ENCODE results near the gene ARPC1B.
"Not testable (repeated sequence)": the region's sequence is repeated elsewhere in the genome, so short reads cannot be mapped to it uniquely, and the experiment has no call there.

The ARPC1B gene

DNA sequence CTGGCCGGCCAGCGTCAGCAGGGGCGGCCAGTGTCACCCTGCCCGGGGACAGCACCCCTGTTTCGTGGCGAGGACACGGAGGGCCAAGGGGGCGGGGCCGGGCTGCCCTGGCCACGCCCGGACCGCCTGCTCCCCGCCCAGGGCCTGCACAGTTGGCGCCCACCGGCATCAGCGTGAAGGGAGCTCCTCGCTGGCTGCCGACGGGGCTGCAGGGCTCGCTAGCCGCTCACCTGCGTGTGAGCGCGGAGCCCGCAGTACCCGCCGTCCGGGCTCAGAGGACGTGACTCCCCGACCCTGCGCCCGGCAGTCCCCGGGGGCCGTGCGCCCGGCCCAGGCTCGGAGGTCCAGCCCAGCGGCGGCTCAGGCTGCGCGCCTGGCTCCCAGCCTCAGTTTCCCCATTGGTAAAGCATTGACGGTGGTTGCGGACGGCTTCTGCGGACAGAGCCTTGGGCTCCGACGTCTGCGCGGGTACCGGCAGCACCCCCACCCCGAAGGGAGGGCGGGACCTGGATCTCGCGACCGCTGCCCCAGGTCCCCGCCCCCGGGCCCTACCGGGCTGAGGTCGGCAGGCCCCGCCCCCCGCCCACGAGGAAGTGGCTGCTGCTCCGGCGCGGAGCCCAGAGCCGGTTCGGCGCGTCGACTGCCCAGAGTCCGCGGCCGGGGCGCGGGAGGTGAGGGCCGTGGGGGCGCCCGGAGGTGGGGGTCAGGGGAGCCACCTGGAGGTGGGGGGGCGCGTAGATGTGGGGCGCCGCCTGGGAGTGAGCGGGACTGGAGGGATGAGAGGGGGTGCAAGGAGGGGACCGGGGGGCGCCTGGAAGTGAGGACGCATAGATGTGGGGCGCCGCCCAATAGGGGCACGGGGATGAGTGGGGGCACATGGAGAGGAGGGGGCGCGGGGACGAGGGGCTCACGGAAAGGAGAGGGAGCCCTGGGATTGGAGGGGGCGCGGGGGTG is at the start of gene ARPC1B:
TSS of gene ARPC1B (plus strand) at position 620 of the 954 bp plus-strand sequence. CDS start 10,985 bp downstream, outside the sequence.
- peak; percentile 85 to 97 (median 94) for DNase-seq

- peak in 1 of 3 donors; percentile 5 for DNase-seq
Observed at GRCh38 chr7:99325001-99325493, 49.5 kb upstream of the ARPC1B start.

- peak; percentile 95 to 98 (median 98) for DNase-seq
Observed at GRCh38 chr7:99325592-99326407, 48.7 kb upstream of the ARPC1B start, which contains the start of gene ARPC1A. Gene ARPC1A (plus strand): TSS chr7:99325898. CDS start chr7:99333354, 7,456 bp downstream.

DNA sequence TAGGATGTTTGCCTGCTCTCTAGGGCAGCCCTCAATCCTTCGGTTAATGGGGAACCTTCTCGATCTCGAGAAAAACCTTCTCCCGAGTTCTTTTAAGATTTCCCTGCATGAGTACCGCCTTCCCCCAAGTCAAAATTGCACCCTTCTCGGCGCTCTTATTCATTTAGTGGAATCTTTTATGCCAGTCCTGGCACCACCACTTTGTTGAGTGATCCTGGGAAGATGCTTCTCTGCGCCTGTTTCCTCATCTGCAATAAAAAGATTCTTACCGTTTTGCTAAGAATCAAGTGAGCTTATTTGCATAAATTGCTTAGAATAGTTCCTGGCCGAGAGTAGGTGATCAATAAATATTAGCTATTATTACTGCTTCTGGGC is 48.1 kb upstream of the ARPC1B start:
- peak in 2 of 3 donors; percentile 16 to 18 for DNase-seq

- DNase-seq: peak; percentile 41 to 67 (median 66)
Observed at GRCh38 chr7:99330314-99330961, 44.1 kb upstream of the ARPC1B start.

DNA sequence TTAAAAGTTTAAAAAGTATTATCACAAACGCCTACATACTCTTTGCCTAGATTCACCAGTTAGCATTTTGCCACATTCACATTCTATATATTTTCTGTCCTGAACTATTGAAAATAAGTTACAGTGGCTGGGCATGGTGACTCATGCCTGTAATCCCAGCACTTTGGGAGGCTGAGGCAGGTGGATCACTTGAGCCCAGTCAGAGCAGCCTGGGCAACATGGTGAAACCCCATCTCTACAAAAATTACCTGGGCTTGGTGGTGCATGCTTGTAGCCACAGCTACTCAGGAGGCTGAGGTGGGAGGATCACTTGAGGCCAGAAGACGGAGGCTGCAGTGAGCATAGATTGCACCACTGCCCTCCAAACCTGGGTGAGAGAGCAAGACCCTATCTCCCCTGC is 43.5 kb upstream of the ARPC1B start:
- no peak for DNase-seq

DNA sequence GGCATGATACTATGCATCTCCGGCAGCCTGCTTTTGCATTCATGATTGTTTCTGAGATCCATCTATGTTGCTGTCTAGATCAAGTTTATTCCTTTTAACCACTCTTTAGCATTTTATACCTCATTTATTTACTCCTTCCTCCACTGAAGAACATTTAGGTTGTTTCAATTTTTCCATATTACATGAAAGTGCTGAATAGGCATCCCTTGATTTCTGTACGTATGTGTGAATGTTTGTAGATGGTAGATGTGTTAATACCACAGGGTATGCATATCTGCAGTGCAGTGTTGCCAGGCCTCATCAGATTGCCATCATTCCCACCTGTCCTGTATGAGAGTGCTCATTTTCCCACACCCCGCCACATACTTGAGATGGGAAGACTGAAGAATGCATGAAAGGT is 34.9 kb upstream of the ARPC1B start:
- no peak for DNase-seq

GRCh38 chr7:99340659-99341058 is 33.9 kb upstream of the ARPC1B start:
- no peak for DNase-seq

- no peak for DNase-seq
Observed at GRCh38 chr7:99344061-99344647, 30.4 kb upstream of the ARPC1B start.

GRCh38 chr7:99350641-99351040 is 23.9 kb upstream of the ARPC1B start:
- not testable (repeated sequence) for DNase-seq

DNA sequence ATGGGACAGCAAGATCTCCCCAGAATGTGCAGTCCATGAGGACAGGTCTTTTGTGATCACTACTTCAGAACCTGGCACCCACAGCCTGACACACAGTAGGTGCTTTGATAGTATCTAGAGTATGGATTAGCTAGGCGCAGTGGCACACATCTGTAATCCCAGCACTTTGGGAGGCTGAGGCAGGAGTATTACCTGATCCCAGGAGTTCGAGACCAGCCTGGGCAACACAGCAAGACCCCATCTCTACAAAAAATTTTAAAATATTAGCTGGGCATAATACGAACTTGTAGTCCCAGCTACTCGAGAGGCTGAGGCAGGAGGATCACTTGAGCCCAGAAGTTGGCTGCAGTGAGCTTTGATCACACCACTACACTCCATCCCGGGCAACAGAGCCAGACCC is 22.3 kb upstream of the ARPC1B start:
- no peak for DNase-seq

DNA sequence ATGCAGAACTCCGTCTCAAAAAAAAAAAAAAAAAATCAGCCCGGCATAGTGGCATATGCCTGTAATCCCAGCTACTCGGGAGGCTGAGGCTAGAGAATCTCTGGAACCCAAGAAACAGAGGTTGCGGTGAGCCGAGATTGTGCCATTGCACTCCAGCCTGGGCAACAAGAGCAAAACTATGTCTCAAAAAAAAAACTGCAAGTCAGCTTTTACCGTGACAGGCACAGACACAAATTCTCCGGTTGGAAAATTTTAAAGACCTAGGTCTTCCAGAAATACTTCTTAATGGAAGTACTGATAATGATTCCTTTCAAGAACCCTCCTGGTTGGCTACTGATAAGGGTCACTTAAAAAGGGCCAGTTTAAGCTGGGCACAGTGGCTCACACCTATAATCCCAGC is 19.4 kb upstream of the ARPC1B start:
- DNase-seq: no peak

DNA sequence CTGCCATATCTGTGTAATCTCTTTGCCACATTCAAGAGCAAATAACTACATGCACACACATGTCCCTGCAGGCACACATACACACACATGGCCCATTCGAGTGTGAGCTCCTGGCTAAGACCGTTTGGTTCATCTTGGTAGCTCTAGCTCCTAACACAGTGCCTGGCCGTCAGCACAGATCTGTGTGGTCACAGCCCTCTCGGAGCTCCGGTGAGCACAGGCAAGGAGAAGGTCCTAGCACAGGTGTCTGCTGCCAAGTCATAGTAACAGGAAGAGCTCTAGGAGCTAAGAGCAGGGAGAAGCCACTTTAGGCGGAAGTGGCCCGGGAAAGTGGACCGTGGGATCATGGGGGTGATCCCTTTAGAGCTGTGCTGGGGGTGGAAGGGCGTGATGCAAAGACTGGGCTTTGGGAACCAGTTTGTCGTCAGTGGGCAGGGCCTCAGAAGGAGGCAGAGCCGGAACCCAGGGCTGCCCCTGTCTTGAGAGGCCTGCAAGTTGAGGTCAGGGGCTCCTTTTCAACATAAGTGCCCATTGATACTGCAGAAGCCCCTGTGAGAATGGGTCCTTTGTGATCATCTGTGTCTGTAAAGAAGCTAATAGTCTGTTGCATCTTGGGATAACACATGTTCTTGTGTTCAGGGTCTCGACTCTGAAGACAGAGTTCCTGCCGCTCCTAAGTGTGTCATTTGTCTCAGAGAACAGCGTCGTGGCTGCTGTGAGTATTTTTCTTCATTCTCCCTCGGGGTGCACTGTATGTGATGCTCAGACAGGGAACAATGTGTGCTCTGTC is 16.6 kb upstream of the ARPC1B start:
- DNase-seq: no peak

- not testable (repeated sequence) for DNase-seq
Observed at GRCh38 chr7:99358521-99358920, 16.0 kb upstream of the ARPC1B start.

- no peak for DNase-seq
Observed at GRCh38 chr7:99359465-99360154, 14.9 kb upstream of the ARPC1B start.

- DNase-seq: no peak
Observed at GRCh38 chr7:99362801-99363200, 11.7 kb upstream of the ARPC1B start.

GRCh38 chr7:99363286-99363685 is 11.2 kb upstream of the ARPC1B start:
- DNase-seq: no peak

DNA sequence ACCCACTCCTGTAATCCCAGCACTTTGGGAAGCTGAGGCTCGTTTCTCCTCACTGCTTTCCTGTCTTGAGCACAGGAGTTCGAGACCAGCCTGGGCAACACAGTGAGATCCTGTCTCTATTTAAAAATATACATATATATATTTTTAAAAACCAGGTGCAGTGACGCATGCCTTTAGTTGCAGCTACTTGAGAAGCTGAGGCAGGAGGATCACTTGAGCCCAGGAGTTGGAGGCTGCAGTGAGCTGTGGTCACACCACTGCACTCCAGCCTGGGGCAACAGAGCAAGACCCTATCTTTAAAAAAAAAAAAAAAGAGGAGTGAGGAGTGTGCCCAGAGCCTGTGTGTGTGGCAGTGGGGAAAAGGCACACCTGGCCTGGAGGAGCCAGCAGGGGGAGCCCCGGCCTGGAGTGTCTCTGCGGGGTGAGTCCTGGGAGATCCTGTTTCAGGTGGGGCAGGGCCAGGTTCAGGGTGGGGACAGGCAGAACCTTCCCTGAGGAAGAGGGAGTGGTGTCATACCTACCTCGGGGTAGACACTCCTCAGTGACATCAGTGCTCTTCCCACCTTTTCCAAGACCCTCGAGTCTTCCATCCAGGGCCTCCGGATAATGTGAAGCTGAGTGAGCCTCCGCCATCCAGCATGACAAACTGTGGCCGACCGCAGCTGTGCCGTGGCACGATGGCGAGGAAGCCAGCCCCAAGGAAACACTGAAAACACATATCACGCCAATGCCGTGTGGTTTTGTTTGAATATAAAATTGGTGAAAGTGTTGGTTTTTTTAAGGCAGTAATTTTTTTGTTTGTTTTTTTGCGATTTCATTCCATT is 9.0 kb upstream of the ARPC1B start:
- DNase-seq: peak; percentile 24 to 64 (median 46)

GRCh38 chr7:99366646-99367045 is 7.9 kb upstream of the ARPC1B start:
- no peak for DNase-seq
